Measurements from ENCODE around the gene PTPRN2. TPM values are rescaled to one million over a fixed set of nuclear protein-coding genes. Genes with fewer than 3 reads are reported as not detected.

The PTPRN2 gene
- total and polyA plus RNA-seq, 9 of the 15 experiments (the other 6 are each of a cell fraction or from before 2014, with no cell fraction given), result not detected

- FAIRE-seq, result no peak
- no peak overlapping the region for H3K4me2 ChIP-seq (ENCODE audit: insufficient read depth, low read length)
- in situ Hi-C loops (cut with MboI), result no loop called here
- TF ChIP-seq ETV1 (tag; conservative IDR thresholded peaks at IDR 0.05; ENCODE audit: low read depth), result no peak
- TF ChIP-seq HNRNPUL1 (IDR thresholded peaks at IDR 0.05; ENCODE audit: low read length), result no peak
- TF ChIP-seq ARHGAP35 (IDR thresholded peaks at IDR 0.05; ENCODE audit: partially characterized antibody), result no peak
- no peak for TF ChIP-seq ZNF436 (CRISPR knock-in tag; IDR thresholded peaks at IDR 0.05)
- no peak for TF ChIP-seq HMG20B (CRISPR knock-in tag; IDR thresholded peaks at IDR 0.05)
- no peak for TF ChIP-seq CREB3L1 (IDR thresholded peaks at IDR 0.05; ENCODE audit: borderline replicate concordance, low read depth)
- no peak for TF ChIP-seq ZNF197 (CRISPR knock-in tag; IDR thresholded peaks at IDR 0.05; ENCODE audit: low read depth)
- TF ChIP-seq SIRT6 (IDR thresholded peaks at IDR 0.05; ENCODE audit: low read depth, low read length), result no peak
- no peak for TF ChIP-seq TFAP4 (CRISPR knock-in tag; IDR thresholded peaks at IDR 0.05; ENCODE audit: borderline replicate concordance)
- no peak for TF ChIP-seq RBM34 (IDR thresholded peaks at IDR 0.05; ENCODE audit: borderline replicate concordance, insufficient read depth, low read length)
- TF ChIP-seq LEF1 (IDR thresholded peaks at IDR 0.05), result no peak
- TF ChIP-seq L3MBTL2 (IDR thresholded peaks at IDR 0.05), result no peak
- no peak for TF ChIP-seq ZBTB9 (CRISPR knock-in tag; IDR thresholded peaks at IDR 0.05)
- H3K27ac ChIP-seq (ENCODE audit: extremely low read depth, low read depth, low read length), result no peak overlapping the region
- BruUV-seq (replicated peaks), result no TSS peak
- H3K9me3 ChIP-seq (replicated peaks; ENCODE audit: control insufficient read depth, insufficient read depth, low read depth, low read length), result peaks cover 3% of the 10 kb centered on the region; the same call in 1 of the 2 replicates
- intact Hi-C loops (cut with micrococcal nuclease), result no loop called here
- no peak for ATAC-seq
- ChIA-PET CTCF (ENCODE audit: low intra/inter-chr PET ratio) (no interaction called here), POLR2A (no interaction called here)
- DNase-seq (ENCODE audit: extremely low read depth in 1 of 4, low spot score in 3 of 4), result no peak
- 5% methylated on average over 8 of the region's 28 CpGs for WGBS (ENCODE audit: insufficient coverage, low coverage, missing lambda C conversion rate)
- H3K79me2 ChIP-seq (ENCODE audit: control insufficient read depth, insufficient read depth, low read length), result no peaks in the 10 kb centered on the region
- H3K27me3 ChIP-seq (ENCODE audit: control insufficient read depth in 2 of 2, insufficient read depth in 2 of 2, low read length in 2 of 2), result peaks cover 57 to 81% of the 10 kb centered on the region in 2 experiments
- no peaks in the 10 kb centered on the region for H3K36me3 ChIP-seq (ENCODE audit: control insufficient read depth, insufficient read depth, low read length)
- no peak overlapping the region for H3K9ac ChIP-seq (ENCODE audit: insufficient read depth in 1 of 2, low read depth in 2 of 2, low read length in 2 of 2)
- H3K4me1 ChIP-seq (replicated peaks in 1 of 2; ENCODE audit: control insufficient read depth in 2 of 2, insufficient read depth in 2 of 2, low read length in 2 of 2), result peaks cover 0 to 18% of the 10 kb centered on the region in 2 experiments; a peak in 1 of 5 replicates
- H3K9me1 ChIP-seq (ENCODE audit: control insufficient read depth, insufficient read depth, low read length), result no peaks in the 10 kb centered on the region
- no peak overlapping the region for H2AFZ ChIP-seq (ENCODE audit: low read depth, low read length)
- H4K20me1 ChIP-seq (replicated peaks; ENCODE audit: control insufficient read depth, insufficient read depth, low read length), result peaks cover 22% of the 10 kb centered on the region; the same call in 1 of the 2 replicates
- H3K4me3 ChIP-seq, result no peak overlapping the region
Observed at GRCh38 chr7:157653827-157654207, 933.8 kb downstream of the PTPRN2 start.
